Esophagus muscularis mucosa (tissue), 3 donors: ENCODE measurements around the gene LRRC7.

Experiments used
- POLR2A ChIP-seq: fragments of 450-650 bp; IDR thresholded peaks from one replicate; pipeline ENCODE4 v1.6.1; 2017; ENCODE audit warnings: antibody characterized with exemption, moderate library complexity, mild to moderate bottlenecking, low read depth
- TF ChIP-seq, protein P1 (sequence below), 3 experiments: fragments of 200-600 bp in 2 of 3; fragments of 450-650 bp in 1 of 3; sonication (generic) in 2 of 3; IDR thresholded peaks; one replicate each; pipeline ENCODE4 v1.5.1; 2017 to 2019; ENCODE audit warnings: antibody characterized with exemption in 3 of 3, mild to moderate bottlenecking in 2 of 3, moderate library complexity in 1 of 3

- TF ChIP-seq, protein P1, sequence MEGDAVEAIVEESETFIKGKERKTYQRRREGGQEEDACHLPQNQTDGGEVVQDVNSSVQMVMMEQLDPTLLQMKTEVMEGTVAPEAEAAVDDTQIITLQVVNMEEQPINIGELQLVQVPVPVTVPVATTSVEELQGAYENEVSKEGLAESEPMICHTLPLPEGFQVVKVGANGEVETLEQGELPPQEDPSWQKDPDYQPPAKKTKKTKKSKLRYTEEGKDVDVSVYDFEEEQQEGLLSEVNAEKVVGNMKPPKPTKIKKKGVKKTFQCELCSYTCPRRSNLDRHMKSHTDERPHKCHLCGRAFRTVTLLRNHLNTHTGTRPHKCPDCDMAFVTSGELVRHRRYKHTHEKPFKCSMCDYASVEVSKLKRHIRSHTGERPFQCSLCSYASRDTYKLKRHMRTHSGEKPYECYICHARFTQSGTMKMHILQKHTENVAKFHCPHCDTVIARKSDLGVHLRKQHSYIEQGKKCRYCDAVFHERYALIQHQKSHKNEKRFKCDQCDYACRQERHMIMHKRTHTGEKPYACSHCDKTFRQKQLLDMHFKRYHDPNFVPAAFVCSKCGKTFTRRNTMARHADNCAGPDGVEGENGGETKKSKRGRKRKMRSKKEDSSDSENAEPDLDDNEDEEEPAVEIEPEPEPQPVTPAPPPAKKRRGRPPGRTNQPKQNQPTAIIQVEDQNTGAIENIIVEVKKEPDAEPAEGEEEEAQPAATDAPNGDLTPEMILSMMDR (IDR thresholded peaks at IDR 0.05), result no peak
- TF ChIP-seq POLR2A, result no peak
These were observed 524.8 kb downstream of the LRRC7 start for GRCh38 chr1:70092526-70092925.
